ENCODE data around the gene OR1E2.
"Not testable (repeated sequence)": the region's sequence is repeated elsewhere in the genome, so short reads cannot be mapped to it uniquely, and the experiment has no call there.

Gene OR1E2

DNA sequence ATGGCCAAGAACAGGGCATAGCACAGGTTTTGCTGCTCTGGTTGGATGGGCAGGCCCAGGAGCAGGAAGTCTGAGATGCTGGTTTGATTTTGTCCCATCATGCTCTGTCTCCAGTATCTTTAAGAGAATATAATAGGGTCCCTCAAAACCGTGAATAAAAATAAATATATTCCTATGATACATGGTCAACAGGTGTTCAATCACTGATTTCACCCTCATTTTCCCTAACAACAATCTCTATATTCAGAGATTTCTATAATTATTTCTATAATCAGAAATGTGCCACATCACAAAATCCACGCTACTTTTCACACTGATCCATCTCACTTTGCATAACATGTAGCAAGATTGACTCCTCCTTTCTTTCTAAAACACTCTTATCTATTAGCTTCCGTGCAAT, at the start of gene OR1E2:
OR1E2 (minus strand) TSS at position 101 of the 400 bp plus-strand sequence; CDS start at position 101, 0 bp downstream.
- in situ Hi-C loops (cut with MboI; ENCODE audit: low sequenced_read_pairs) = no loop called here

GRCh38 chr17:3482852-3483251, 49.2 kb upstream of the OR1E2 start:
- in situ Hi-C loops (cut with MboI; ENCODE audit: low sequenced_read_pairs) = no loop called here

DNA sequence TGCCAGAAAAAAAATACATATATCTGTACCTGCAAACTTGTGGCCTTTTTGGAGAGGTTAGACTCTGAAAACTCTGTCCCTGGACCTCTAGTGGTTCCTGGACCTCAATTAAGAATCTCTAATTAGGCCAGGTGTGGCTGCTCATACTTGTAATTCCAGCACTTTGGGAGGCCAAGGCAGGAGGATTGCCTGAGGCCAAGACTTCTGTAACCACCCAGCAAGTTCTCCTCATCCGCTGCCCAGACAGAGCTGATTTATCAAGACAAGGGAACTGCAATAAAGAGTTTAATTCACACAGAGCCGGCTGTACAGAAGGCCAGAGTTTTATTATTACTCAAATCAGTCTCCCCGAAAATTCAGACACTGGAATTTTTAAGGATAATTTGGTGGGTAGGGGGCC, 46.3 kb upstream of the OR1E2 start:
- in situ Hi-C loops (cut with MboI; ENCODE audit: low sequenced_read_pairs) = no loop called here

DNA sequence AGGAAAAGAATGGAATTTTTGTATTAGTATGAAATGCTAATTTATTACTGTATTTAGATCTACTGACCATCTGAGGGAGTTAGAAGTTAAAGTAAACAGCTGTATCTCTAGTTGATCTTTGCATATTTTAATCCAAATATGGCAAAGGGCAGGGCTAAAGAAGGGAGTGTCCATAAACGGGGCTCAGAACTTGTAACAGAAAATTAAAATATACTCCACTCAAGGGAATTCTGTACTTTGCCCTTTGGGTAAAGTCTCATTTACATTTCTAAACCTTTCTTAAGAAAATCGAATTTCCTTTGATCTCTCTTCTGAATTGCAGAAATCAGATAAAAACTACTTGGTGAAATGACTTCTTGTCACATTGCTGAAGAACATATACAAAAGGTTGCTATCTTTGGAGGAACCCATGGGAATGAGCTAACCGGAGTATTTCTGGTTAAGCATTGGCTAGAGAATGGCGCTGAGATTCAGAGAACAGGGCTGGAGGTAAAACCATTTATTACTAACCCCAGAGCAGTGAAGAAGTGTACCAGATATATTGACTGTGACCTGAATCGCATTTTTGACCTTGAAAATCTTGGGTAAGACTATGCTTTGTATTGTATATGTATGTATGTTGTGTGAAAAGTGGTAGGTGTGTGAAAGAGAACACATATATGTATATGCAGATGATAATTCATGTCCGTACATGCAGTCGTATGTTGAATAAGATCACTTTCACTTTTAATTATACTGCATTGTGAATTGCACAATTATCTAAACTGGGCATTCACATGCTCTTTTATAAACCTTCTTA, 42.4 kb upstream of the OR1E2 start, which contains the start of gene ASPA:
ASPA (plus strand) TSS at position 186 of the 799 bp plus-strand sequence; CDS start at position 349, 163 bp downstream.
- in situ Hi-C loops (cut with MboI; ENCODE audit: low sequenced_read_pairs) = no loop called here

DNA sequence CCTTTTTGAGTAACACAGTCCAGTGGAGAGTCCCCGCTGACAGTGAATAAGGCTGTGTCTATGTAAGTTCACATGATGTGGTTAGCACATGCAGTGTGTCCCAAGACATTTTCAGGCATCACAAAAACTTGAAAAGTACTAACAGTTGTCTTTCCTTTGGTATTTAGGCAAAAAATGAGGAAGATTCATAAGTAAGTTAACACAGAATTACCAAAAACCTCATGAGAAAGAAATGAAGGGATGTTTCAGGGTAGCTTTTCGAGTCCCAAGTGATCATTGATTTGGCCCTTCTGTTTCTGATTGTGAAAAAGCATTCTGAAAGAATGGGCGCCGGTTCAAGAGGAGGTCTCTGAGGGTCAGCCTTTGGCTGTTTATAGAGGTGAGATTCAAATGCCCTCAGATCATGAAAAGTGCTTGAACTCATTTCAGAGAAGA, 41.6 kb upstream of the OR1E2 start:
- in situ Hi-C loops (cut with MboI; ENCODE audit: low sequenced_read_pairs) = no loop called here

DNA sequence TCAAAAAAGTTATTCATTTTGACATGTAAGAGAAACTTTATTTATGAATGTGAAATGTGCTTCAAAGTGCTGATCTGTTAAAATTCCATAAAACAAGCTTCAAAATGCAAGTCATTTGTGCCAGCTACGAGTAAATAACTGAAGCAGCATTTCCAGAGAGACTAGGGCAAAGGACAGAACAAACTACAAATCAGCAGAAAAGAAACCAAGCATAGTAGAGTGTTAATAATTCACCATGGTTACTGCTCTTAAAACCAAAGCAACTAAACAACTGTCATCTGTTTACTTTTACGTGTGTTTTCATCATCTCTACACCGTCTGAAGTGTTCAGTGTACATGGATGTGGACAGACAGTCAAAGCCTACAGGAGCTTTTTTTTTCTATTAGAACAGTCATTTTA, 40.6 kb upstream of the OR1E2 start:
- in situ Hi-C loops (cut with MboI; ENCODE audit: low sequenced_read_pairs) = no loop called here

DNA sequence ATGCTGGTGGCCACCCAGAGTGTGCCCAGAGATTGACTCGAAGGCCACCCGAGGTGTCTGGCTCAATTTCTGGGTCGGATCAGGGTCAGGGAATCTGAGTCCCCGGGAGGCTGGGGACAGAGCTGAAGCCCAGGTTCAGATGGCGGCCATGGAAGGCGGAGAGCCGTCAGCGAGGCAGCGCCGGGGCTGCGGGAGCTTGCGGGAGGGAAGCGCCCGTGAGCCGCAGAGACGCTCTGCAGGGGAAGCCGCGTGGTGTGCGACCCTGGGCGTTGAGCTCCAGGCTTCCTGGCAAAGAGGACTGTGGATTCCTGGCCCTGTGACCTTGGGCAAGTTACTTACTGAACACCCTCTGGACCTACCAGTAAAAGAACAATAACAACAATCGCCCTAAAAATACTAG, 38.5 kb upstream of the OR1E2 start:
- in situ Hi-C loops (cut with MboI; ENCODE audit: low sequenced_read_pairs) = no loop called here

DNA sequence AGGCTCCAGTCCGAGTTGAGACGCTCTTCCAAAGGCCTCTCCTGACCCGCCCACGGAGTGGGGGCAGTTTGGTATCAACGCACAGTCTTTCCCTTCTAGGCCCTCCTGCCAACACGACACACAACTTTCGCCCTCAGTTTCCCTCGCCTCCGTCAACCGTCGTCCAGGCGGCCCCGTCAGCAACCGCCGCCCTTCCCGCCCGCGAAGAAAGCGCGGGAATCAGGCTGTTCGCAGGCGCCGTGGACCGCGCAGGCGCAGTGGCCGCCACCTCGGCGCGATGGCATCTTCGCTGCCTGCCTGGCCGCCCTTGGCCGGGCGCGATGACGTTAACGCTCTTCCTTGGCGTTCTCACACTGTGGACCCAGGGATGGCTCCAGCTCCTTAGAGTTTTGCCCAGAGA, 38.0 kb upstream of the OR1E2 start, which contains the start of gene SPATA22:
SPATA22 (minus strand) TSS at position 221 of the 400 bp plus-strand sequence. CDS start 2,494 bp downstream, outside the sequence.
- in situ Hi-C loops (cut with MboI; ENCODE audit: low sequenced_read_pairs) = no loop called here

DNA sequence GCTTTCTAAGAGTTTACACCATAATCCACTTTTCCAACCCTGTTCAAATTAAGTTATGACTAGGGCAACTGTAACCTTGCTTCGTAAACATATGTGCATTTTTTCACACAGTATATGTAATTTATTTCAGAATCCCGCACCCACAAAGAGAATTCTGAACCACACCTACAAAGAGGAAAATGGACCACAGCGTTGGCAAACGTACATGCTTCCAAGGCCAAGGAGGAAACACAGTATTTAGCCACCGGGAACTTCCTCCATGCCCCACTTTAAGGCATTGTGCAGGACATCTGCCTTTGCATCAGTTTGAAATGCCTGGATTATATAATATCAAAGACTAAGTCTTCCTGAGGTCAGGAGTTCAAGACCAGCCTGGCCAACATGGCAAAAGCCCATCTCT, 35.9 kb upstream of the OR1E2 start:
- in situ Hi-C loops (cut with MboI; ENCODE audit: low sequenced_read_pairs) = no loop called here

DNA sequence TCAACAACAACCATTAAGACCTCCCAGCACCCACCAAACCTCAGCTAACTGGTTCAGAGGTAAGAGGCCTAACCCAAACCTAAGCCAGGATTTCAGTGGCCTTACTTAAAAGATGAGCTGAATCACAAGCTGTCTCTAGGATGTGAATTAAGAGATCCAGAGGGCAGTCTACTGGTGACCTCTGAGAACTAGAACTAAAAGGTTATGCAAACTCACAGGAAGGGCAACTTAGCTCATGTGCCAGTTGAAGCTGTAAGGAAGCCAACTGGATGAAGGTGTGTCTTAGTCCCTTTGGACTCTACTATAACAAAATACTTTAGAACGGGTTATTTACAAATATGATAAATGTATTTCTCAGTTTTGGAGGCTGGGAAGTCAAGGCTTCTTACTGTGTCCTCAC, 32.7 kb upstream of the OR1E2 start:
- in situ Hi-C loops (cut with MboI; ENCODE audit: low sequenced_read_pairs) = not testable (repeated sequence)

- in situ Hi-C loops (cut with MboI; ENCODE audit: low sequenced_read_pairs) = no loop called here
These were observed 14.5 kb upstream of the OR1E2 start for GRCh38 chr17:3448059-3448665.

DNA sequence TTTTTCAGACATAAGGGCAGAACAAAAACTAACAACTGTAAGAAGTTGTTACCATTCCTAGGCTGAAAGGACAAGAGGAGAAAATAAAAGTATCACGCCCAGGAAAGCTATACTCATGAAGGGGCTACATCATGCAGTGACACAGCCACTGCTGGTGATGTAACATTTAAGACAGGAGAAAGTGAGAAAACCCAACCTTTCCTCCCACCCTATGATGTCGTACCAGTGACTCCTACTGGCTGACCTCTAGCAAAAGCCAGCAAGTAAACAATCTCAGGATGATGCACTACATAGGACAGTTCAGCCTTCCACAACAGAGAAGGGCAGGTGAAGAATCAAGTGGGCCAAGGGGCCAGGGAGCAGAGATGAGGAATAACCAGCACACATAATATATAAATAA, 14.0 kb upstream of the OR1E2 start:
- in situ Hi-C loops (cut with MboI; ENCODE audit: low sequenced_read_pairs) = no loop called here

- in situ Hi-C loops (cut with MboI; ENCODE audit: low sequenced_read_pairs) = no loop called here
These were observed 6.8 kb upstream of the OR1E2 start for GRCh38 chr17:3440451-3440850.

DNA sequence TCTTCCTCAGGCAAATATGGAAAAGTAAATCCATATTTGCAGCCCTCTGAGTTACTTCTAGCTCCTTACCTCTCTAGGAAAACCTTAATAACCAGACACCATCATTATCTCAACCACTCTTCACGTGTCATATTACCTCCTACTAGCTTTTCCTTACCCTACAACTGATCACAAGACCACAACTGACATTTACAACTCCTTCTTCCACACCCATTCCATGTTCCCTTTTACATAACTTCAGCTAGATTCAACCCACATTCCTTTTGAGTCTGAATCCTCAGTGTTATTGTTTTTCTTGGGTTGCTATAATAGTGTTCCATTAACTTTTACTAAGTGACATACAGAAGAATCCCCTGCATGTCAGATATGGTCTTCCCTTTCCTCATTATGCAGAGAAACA, 4.7 kb upstream of the OR1E2 start:
- in situ Hi-C loops (cut with MboI; ENCODE audit: low sequenced_read_pairs) = no loop called here

DNA sequence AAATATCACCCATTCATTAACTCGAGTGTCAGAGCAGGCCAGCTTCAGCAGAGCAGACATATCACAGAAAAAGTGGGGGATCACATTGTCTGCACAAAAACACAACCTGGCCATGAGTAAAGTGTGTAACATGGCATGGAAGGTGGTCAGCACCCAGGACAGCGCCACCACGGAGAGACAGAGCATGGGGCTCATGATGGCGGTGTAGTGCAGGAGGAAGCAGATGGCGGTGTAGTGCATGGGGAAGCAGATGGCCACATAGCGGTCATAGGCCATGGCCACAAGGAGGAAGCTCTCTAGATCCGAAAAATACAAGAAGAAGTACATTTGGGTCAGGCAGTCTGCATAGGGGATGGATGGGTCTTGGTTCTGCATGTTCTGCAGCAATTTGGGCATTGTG, 426 bp downstream of the OR1E2 start:
- in situ Hi-C loops (cut with MboI; ENCODE audit: low sequenced_read_pairs) = not testable (repeated sequence)

DNA sequence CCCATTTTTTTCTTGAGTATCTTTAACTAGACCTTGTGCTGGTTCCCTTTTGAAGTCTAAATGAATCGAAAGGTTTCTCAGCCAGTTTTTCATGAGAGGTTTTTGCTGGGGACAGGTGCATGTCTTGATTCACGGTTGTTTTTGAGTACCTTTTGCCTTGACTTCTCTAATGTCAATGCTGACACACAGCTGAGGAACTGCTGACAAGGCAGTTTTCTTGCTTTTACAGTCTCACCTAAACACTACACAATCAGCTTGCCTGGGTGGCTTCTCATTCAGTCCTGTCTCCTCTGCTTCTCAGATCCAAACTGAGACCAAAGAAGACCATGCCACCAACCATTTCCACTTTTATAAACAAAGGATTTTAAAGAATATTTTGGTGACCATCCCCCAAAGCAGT, 15.4 kb downstream of the OR1E2 start:
- in situ Hi-C loops (cut with MboI; ENCODE audit: low sequenced_read_pairs) = no loop called here

GRCh38 chr17:3415610-3416009, 18.0 kb downstream of the OR1E2 start:
- in situ Hi-C loops (cut with MboI; ENCODE audit: low sequenced_read_pairs) = no loop called here

- in situ Hi-C loops (cut with MboI; ENCODE audit: low sequenced_read_pairs) = not testable (repeated sequence)
These were observed 21.4 kb downstream of the OR1E2 start for GRCh38 chr17:3412216-3412615.

GRCh38 chr17:3411070-3411469, 22.6 kb downstream of the OR1E2 start, which contains the start of gene OR3A3:
TSS of gene OR3A3 (plus strand) at chr17:3411370.
- in situ Hi-C loops (cut with MboI; ENCODE audit: low sequenced_read_pairs) = no loop called here

DNA sequence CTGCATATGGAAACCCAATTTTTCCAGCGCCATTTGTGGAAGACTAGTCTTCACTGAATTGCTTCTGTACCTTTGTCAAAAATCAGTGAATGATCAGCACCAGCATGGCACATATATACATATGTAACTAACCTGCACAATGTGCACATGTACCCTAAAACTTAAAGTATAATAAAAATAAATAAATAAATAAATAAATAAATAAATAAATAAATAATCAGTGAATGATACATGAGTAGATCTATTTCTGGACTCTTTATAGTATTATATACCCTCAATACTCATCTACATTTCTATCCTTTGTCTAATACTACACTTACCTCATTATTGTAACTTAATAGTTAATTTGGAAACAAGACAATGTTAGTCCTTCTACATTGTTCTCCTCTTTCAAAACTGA, 29.8 kb downstream of the OR1E2 start:
- in situ Hi-C loops (cut with MboI; ENCODE audit: low sequenced_read_pairs) = not testable (repeated sequence)

GRCh38 chr17:3401786-3402185, 31.9 kb downstream of the OR1E2 start:
- in situ Hi-C loops (cut with MboI; ENCODE audit: low sequenced_read_pairs) = no loop called here

DNA sequence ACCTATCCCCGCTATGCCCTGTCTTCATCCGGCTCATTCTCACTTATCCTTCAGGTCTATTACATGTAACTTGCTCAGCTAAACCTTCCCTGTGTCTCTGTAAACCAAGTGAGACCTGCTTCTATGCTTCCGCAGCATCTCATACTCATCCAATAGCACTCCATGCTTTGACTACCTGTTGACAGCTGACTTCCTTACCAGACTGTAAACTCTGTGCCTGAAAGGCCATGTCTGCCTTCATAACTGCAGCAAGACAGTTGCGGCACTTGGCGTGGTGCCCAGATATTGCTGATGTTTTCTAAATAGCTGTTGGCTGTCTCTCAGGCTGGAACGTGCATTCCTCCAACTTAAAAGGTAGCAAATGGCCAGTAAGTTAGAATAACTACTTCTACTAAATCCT, 33.6 kb downstream of the OR1E2 start:
- in situ Hi-C loops (cut with MboI; ENCODE audit: low sequenced_read_pairs) = no loop called here
